Measurements from ENCODE around the gene STT3A. TPM values are rescaled to one million over a fixed set of nuclear protein-coding genes. Genes with fewer than 3 reads are reported as not detected.

Gene STT3A
- total and polyA plus RNA-seq, 2 donors (not counting 3 experiments of a cell fraction or from before 2014, with no cell fraction given), result 236 to 362 TPM

- Histone ChIP-seq H3K4me3 (replicated peaks in 1 of 3; ENCODE audit: insufficient read depth in 1 of 3, low read depth in 1 of 3, low read length in 3 of 3) (no peak overlapping the region), H3K4me2 (ENCODE audit: insufficient read depth, low read length) (no peak overlapping the region), H3K9ac (replicated peaks; ENCODE audit: extremely low read depth, insufficient read depth, low read length) (no peak overlapping the region), H2AFZ (ENCODE audit: low read depth, low read length) (no peak overlapping the region), H3K36me3 (ENCODE audit: control insufficient read depth in 2 of 2, extremely low read depth in 1 of 2, insufficient read depth in 2 of 2, low read length in 2 of 2) (no peaks in the 10 kb centered on the region), H3K27me3 (ENCODE audit: control insufficient read depth in 2 of 2, insufficient read depth in 2 of 2, low read length in 2 of 2) (no peaks in the 10 kb centered on the region), H3K79me2 (ENCODE audit: control insufficient read depth, insufficient read depth, low read length) (no peaks in the 10 kb centered on the region), H3K9me3 (replicated peaks; ENCODE audit: control insufficient read depth, insufficient read depth, low read length) (peaks cover 4% of the 10 kb centered on the region), H4K20me1 (replicated peaks; ENCODE audit: control insufficient read depth, extremely low read depth, insufficient read depth, low read length) (no peaks in the 10 kb centered on the region), H3K4me1 (ENCODE audit: control insufficient read depth, extremely low read depth, insufficient read depth, low read length) (no peaks in the 10 kb centered on the region), H3K27ac (ENCODE audit: insufficient read depth, low read depth, low read length) (no peak overlapping the region), H3K9me1 (replicated peaks; ENCODE audit: control insufficient read depth, extremely low read depth, insufficient read depth, low read length) (no peaks in the 10 kb centered on the region)
- dilution Hi-C loops (cut with MboI; ENCODE audit: extremely low pct_ligation_motif_present, low sequenced_read_pairs) (no loop called here), intact Hi-C loops (cut with micrococcal nuclease) (no loop called here)
- BruUV-seq (replicated peaks), result no TSS peak
- POLR2A ChIA-PET, result no interaction called here
- CTCF ChIA-PET, result no interaction called here
- DNase-seq (ENCODE audit: low read depth, low spot score), result no peak
- no peak for TF ChIP-seq FOS (IDR thresholded peaks at IDR 0.05; ENCODE audit: borderline replicate concordance, insufficient read depth, low read length)
- TF ChIP-seq MYC (IDR thresholded peaks at IDR 0.05; ENCODE audit: low read depth, low read length), result no peak
- no peak for TF ChIP-seq MAX (IDR thresholded peaks at IDR 0.05; ENCODE audit: insufficient read depth, insufficient read length)
- no peak for TF ChIP-seq POLR2A (IDR thresholded peaks at IDR 0.05; ENCODE audit: low read depth, low read length)
- TF ChIP-seq EZH2 (IDR thresholded peaks at IDR 0.05; ENCODE audit: borderline replicate concordance, low read depth, low read length, severe bottlenecking), result no peak
- no peak for TF ChIP-seq POLR2AphosphoS5 (IDR thresholded peaks at IDR 0.05; ENCODE audit: insufficient read depth, low read depth, low read length)
- TF ChIP-seq JUN (IDR thresholded peaks at IDR 0.05; ENCODE audit: borderline replicate concordance, insufficient read depth, insufficient read length, low read depth), result no peak
- no peak for TF ChIP-seq GATA2 (IDR thresholded peaks at IDR 0.05; ENCODE audit: insufficient read depth, insufficient read length, low read depth, low read length)
- TF ChIP-seq CTCF (IDR thresholded peaks at IDR 0.05; ENCODE audit: extremely low read depth in 1 of 2, insufficient read depth in 1 of 2, low read depth in 1 of 2, low read length in 2 of 2), result no peak
- FAIRE-seq, result no peak
These were observed 39.3 kb upstream of the STT3A start for GRCh38 chr11:125553357-125553756.

All from endothelial cell of umbilical vein (primary cell).